ENCODE measurements around the gene KLHL29. TPM values are rescaled to one million over a fixed set of nuclear protein-coding genes. Genes with fewer than 3 reads are reported as not detected.

Gene KLHL29
- total and polyA plus RNA-seq, 2 experiments from 2014 or later = 3.8 to 9.9 TPM

GRCh38 chr2:23601301-23601965 is 216.5 kb downstream of the KLHL29 start:
- Histone ChIP-seq H3K27me3 (no peaks in the 10 kb centered on the region), H3K4me1 (ENCODE audit: insufficient read depth) (no peaks in the 10 kb centered on the region), H2AFZ (no peak overlapping the region)

GRCh38 chr2:23602116-23602515 is 217.1 kb downstream of the KLHL29 start:
- Histone ChIP-seq H4K20me1 (ENCODE audit: insufficient read depth, poor library complexity, severe bottlenecking) (no peaks in the 10 kb centered on the region), H3K4me2 (no peak overlapping the region), H2AFZ (no peak overlapping the region), H3K4me3 (no peak overlapping the region), H3K4me1 (ENCODE audit: insufficient read depth) (no peaks in the 10 kb centered on the region), H3K9me3 (ENCODE audit: low read depth) (no peaks in the 10 kb centered on the region), H3K36me3 (replicated peaks; ENCODE audit: insufficient read depth, low read depth) (no peaks in the 10 kb centered on the region), H3K79me2 (no peaks in the 10 kb centered on the region), H3K27ac (peak overlapping the region; percentile 68), H3K9me2 (replicated peaks; ENCODE audit: insufficient read depth) (no peaks in the 10 kb centered on the region), H3K27me3 (no peaks in the 10 kb centered on the region)
- WGBS (ENCODE audit: low lambda C conversion rate, missing lambda C conversion rate) = 76% methylated on average over 11 of the region's 12 CpGs
- TF ChIP-seq, protein P1, sequence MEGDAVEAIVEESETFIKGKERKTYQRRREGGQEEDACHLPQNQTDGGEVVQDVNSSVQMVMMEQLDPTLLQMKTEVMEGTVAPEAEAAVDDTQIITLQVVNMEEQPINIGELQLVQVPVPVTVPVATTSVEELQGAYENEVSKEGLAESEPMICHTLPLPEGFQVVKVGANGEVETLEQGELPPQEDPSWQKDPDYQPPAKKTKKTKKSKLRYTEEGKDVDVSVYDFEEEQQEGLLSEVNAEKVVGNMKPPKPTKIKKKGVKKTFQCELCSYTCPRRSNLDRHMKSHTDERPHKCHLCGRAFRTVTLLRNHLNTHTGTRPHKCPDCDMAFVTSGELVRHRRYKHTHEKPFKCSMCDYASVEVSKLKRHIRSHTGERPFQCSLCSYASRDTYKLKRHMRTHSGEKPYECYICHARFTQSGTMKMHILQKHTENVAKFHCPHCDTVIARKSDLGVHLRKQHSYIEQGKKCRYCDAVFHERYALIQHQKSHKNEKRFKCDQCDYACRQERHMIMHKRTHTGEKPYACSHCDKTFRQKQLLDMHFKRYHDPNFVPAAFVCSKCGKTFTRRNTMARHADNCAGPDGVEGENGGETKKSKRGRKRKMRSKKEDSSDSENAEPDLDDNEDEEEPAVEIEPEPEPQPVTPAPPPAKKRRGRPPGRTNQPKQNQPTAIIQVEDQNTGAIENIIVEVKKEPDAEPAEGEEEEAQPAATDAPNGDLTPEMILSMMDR (IDR thresholded peaks at IDR 0.05; ENCODE audit: poor library complexity) = no peak
- TF ChIP-seq EZH2phosphoT487 (IDR thresholded peaks at IDR 0.05; ENCODE audit: low read depth, severe bottlenecking, unreplicated experiment) (no peak), EZH2 (IDR thresholded peaks at IDR 0.05; ENCODE audit: borderline replicate concordance) (no peak)
- peak; percentile 63 for DNase-seq (ENCODE audit: low spot score)

More at GRCh38 chr2:23601301-23601965, 216.5 kb downstream of the KLHL29 start:
- TF ChIP-seq EZH2phosphoT487 (IDR thresholded peaks at IDR 0.05; ENCODE audit: low read depth, severe bottlenecking, unreplicated experiment) (no peak), EZH2 (IDR thresholded peaks at IDR 0.05; ENCODE audit: borderline replicate concordance) (no peak)
- TF ChIP-seq, protein P1 (IDR thresholded peaks at IDR 0.05; ENCODE audit: poor library complexity) = no peak
- no peak overlapping the region for H3K4me2 ChIP-seq
- 83% methylated on average over 8 of the region's 8 CpGs for WGBS (ENCODE audit: low lambda C conversion rate, missing lambda C conversion rate)
- no peaks in the 10 kb centered on the region for H3K9me3 ChIP-seq (ENCODE audit: low read depth)
- H3K79me2 ChIP-seq = no peaks in the 10 kb centered on the region
- no peak for DNase-seq (ENCODE audit: low spot score)
- peak overlapping the region; percentile 68 for H3K27ac ChIP-seq
- no peaks in the 10 kb centered on the region for H3K36me3 ChIP-seq (replicated peaks; ENCODE audit: insufficient read depth, low read depth)
- H3K9me2 ChIP-seq (replicated peaks; ENCODE audit: insufficient read depth) = no peaks in the 10 kb centered on the region
- no peak overlapping the region for H3K4me3 ChIP-seq
- H4K20me1 ChIP-seq (ENCODE audit: insufficient read depth, poor library complexity, severe bottlenecking) = no peaks in the 10 kb centered on the region

GRCh38 chr2:23603156-23603555 is 218.2 kb downstream of the KLHL29 start:
- WGBS (ENCODE audit: low lambda C conversion rate, missing lambda C conversion rate) = 90% methylated on average over 6 of the region's 6 CpGs

More at GRCh38 chr2:23603156-23603555, 218.2 kb downstream of the KLHL29 start:
- Histone ChIP-seq H4K20me1 (ENCODE audit: insufficient read depth, poor library complexity, severe bottlenecking) (no peaks in the 10 kb centered on the region), H3K9me3 (ENCODE audit: low read depth) (no peaks in the 10 kb centered on the region), H3K4me2 (no peak overlapping the region), H3K27ac (no peak overlapping the region), H3K9me2 (replicated peaks; ENCODE audit: insufficient read depth) (no peaks in the 10 kb centered on the region), H2AFZ (no peak overlapping the region), H3K36me3 (replicated peaks; ENCODE audit: insufficient read depth, low read depth) (no peaks in the 10 kb centered on the region), H3K79me2 (no peaks in the 10 kb centered on the region), H3K4me1 (ENCODE audit: insufficient read depth) (no peaks in the 10 kb centered on the region), H3K27me3 (no peaks in the 10 kb centered on the region), H3K4me3 (no peak overlapping the region)
- TF ChIP-seq EZH2 (IDR thresholded peaks at IDR 0.05; ENCODE audit: borderline replicate concordance) = no peak
- TF ChIP-seq EZH2phosphoT487 (IDR thresholded peaks at IDR 0.05; ENCODE audit: low read depth, severe bottlenecking, unreplicated experiment) = no peak
- TF ChIP-seq, protein P1 (IDR thresholded peaks at IDR 0.05; ENCODE audit: poor library complexity) = no peak
- no peak for DNase-seq (ENCODE audit: low spot score)

Measured in hepatocyte (in vitro differentiated cells).